Measurements from ENCODE around the gene MACF1.

The MACF1 gene

DNA sequence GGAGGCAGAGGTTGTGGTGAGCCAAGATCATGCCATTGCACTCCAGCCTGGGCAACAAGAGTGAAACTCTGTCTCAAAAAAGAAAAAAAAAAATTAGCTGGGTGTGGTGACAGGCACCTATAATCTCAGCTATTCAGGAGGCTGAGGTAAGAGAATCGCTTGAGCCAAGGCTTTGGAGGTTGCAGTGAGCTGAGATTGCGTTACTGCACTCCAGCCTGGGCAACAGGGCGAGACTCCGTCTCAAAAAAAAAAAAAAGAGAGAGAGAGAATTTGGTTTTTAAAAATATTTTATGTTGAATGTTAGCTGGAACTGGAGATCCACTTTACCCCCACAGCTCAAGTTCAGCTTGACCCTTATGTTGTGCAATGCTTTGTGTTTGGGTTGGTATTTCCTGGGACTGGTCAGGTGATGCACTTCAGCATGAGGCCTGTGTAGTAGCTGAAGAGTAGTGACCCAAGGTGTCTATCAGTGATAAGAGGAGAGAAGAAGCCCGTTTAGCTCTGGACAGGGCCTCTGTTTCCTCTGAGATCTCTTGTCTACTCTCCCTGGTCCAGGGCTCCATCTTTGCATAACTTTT is 36.8 kb upstream of the MACF1 start:
- TF ChIP-seq, protein P1, sequence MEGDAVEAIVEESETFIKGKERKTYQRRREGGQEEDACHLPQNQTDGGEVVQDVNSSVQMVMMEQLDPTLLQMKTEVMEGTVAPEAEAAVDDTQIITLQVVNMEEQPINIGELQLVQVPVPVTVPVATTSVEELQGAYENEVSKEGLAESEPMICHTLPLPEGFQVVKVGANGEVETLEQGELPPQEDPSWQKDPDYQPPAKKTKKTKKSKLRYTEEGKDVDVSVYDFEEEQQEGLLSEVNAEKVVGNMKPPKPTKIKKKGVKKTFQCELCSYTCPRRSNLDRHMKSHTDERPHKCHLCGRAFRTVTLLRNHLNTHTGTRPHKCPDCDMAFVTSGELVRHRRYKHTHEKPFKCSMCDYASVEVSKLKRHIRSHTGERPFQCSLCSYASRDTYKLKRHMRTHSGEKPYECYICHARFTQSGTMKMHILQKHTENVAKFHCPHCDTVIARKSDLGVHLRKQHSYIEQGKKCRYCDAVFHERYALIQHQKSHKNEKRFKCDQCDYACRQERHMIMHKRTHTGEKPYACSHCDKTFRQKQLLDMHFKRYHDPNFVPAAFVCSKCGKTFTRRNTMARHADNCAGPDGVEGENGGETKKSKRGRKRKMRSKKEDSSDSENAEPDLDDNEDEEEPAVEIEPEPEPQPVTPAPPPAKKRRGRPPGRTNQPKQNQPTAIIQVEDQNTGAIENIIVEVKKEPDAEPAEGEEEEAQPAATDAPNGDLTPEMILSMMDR (IDR thresholded peaks at IDR 0.05; ENCODE audit: low read depth, low read length) = no peak
- peaks cover 10% of the 10 kb centered on the region for H3K36me3 ChIP-seq
- no peak for DNase-seq
- no peak overlapping the region for H3K4me3 ChIP-seq (ENCODE audit: low read depth, low read length)
- H3K27ac ChIP-seq = no peak overlapping the region
- no peaks in the 10 kb centered on the region for H3K9me3 ChIP-seq (ENCODE audit: severe bottlenecking)
- H3K27me3 ChIP-seq (ENCODE audit: insufficient read depth, low read depth, severe bottlenecking) = no peaks in the 10 kb centered on the region

DNA sequence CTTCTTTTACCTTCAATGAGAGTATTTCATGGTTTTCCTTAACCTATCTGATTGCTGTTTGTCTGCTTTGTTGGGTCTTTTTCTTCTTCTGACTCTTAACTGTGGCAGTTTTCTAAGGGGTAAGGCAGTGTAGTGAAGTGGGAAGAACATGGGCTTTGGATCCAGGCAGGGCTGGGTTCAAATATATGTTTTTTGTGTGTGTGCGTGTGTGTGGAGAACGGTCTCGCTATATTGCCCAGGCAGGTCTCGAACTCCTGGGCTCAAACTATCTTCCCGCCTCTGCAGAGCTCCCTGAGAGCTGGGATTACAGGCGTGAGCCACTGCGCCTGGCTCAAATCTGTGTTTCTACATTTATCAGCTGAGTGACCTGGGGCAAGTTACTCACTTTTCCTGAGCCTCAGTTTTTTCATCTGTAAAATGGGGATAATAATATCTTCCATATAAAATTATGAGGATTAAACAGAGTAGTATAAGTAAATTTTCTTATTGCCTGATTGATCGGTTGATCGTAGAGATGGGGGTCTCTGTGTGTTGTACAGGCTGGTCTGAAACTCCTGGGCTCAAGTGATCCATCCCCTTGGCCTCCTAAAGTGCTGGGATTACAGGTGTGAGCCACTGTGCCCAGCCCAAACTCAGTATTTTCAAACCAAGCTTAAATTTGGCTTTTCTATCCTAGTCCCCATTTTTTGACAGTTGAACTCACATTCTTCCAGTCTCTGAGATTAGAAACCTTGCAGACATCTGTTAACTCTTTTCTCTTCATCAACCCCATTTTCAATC is 36.0 kb upstream of the MACF1 start:
- H3K4me3 ChIP-seq (ENCODE audit: low read depth, low read length) = no peak overlapping the region
- no peaks in the 10 kb centered on the region for H3K27me3 ChIP-seq (ENCODE audit: insufficient read depth, low read depth, severe bottlenecking)
- TF ChIP-seq, protein P1 (IDR thresholded peaks at IDR 0.05; ENCODE audit: low read depth, low read length) = no peak
- H3K36me3 ChIP-seq = peaks cover 10% of the 10 kb centered on the region
- H3K27ac ChIP-seq = peak overlapping the region; percentile 92
- no peak for DNase-seq
- no peaks in the 10 kb centered on the region for H3K9me3 ChIP-seq (ENCODE audit: severe bottlenecking)

DNA sequence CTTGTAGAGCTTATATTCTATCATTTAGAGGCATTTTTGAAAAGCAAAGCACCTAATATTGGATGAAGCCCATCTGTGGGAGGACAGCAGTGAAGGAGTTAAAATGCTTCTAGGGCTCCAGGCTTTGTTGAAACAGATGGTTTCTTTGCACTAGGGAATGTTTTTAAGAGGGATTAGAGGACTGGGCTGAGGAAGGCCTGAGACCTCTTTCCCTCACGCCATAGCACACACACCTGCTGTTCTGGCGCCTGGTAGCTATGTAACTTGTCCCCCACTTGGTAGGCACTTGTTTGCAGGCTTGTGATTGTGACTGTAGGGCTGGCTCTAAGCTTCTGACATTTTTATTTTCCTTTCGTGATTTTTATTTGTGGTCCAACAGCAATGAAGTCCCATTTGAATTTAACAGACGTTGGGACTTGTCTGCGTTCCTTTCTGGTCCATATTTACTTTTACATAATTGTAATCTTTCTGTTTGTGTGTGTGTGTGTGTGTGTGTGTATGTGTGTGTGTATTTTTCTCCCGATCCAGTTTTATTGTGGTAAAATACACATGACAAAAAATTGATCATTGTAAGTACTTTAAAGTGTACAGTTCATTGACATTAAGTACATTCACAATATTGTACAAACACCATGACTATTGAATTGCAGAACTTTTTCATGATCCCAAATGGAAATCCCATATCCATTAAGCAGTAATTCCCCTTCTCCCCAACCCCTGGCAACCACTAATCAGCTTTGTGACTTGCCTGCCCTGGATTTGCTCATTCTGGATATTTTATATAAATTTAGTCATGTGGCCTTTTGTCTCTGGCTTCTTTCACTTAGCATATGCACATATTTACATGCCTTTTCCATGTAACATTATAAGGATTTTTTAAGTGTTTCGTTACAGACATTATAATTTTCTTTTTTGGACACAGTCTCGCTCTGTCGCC is 33.5 kb upstream of the MACF1 start:
- Histone ChIP-seq H3K27me3 (ENCODE audit: insufficient read depth, low read depth, severe bottlenecking) (no peaks in the 10 kb centered on the region), H3K27ac (peak overlapping the region; percentile 92), H3K36me3 (no peaks in the 10 kb centered on the region; the same call in 1 of the 2 replicates), H3K4me3 (ENCODE audit: low read depth, low read length) (peak overlapping the region; percentile 39), H3K9me3 (ENCODE audit: severe bottlenecking) (no peaks in the 10 kb centered on the region)
- DNase-seq = peak; percentile 88
- TF ChIP-seq, protein P1 (IDR thresholded peaks at IDR 0.05; ENCODE audit: low read depth, low read length) = no peak

DNA sequence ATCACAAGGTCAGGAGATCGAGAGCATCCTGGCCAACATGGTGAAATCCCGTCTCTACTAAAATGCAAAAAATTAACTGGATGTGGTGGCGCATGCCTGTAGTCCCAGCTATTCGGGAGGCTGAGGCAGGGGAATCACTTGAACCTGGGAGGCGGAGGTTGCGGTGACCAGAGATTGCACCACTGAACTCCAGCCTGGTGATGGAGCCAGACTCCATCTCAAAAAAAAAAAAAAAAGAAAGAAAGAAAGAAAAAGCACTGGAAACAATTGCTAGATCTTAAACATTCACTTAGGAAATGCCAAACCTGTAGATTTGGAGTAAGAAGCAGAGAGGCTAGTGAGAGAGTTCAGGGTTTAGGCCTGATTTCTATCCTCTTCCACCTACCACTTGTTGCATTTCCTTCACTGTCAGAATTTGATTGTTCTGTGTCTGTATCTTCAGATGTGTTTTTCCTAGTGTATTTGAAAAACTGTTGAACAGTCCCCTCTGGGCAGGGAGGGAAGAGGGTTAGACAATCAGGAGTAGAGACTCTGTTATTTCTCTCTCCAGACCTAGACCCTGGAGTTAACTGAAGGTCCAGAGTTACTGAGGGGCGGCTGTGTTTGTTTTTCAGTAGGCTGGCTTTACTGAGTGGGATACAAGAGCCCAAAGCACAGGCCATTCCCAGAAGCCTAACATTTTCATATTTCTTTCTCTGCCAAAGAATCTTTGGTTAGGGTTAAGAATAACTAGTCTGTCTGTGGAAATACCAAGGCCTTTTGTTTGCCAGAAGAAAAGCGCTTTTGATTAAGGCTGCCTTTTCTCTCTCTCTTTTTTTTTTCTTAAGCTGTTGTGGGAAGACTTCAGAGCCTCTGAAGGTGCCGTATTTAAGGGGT is 31.1 kb upstream of the MACF1 start:
- TF ChIP-seq, protein P1 (IDR thresholded peaks at IDR 0.05; ENCODE audit: low read depth, low read length) = no peak
- no peak for DNase-seq
- peak overlapping the region; percentile 92 for H3K27ac ChIP-seq
- H3K9me3 ChIP-seq (ENCODE audit: severe bottlenecking) = no peaks in the 10 kb centered on the region
- H3K36me3 ChIP-seq = no peaks in the 10 kb centered on the region; the same call in 1 of the 2 replicates
- H3K4me3 ChIP-seq (ENCODE audit: low read depth, low read length) = no peak overlapping the region
- H3K27me3 ChIP-seq (ENCODE audit: insufficient read depth, low read depth, severe bottlenecking) = no peaks in the 10 kb centered on the region

DNA sequence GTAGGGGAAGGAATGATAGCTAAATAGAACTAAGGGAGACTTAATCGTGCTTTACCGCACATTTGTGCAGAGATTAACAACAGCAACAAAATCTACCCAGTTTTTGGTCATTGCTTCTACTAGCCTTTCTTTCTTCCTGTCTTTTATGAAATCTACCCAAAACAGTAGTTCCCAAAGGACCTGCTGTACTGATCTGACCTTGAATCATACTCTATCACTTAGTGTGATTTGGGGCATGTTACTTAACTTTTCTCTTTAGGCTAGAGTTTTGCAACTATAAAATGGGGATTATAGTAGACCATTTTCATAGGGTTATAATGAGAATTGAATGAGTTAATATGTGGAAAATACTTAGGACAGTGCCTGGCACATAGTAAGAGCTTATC is 30.5 kb upstream of the MACF1 start:
- H3K4me3 ChIP-seq (ENCODE audit: low read depth, low read length) = no peak overlapping the region

More for the DNA sequence above, 30.5 kb upstream of the MACF1 start:
- Histone ChIP-seq H3K27ac (peak overlapping the region; percentile 92; the same call in 1 of the 2 replicates), H3K27me3 (ENCODE audit: insufficient read depth, low read depth, severe bottlenecking) (no peaks in the 10 kb centered on the region), H3K9me3 (ENCODE audit: severe bottlenecking) (no peaks in the 10 kb centered on the region), H3K36me3 (no peaks in the 10 kb centered on the region; the same call in 1 of the 2 replicates)
- TF ChIP-seq, protein P1 (IDR thresholded peaks at IDR 0.05; ENCODE audit: low read depth, low read length) = no peak
- no peak for DNase-seq
